Peyer's patch (tissue), 4 donors: ENCODE results near the gene TMEM132D. TPM values are rescaled to one million over a fixed set of nuclear protein-coding genes. Genes with fewer than 3 reads are reported as not detected.

Source experiments
- DNase-seq, 3 donors: peaks; one replicate each; pipeline ENCODE4 v3.0.0-alpha.2; 2017 to 2019
- H3K27ac ChIP-seq, 4 donors: fragments of 200-600 bp; sonication (generic); one replicate each; pipeline ENCODE4 v1.5.1; 2016 to 2019
- H3K27me3 ChIP-seq, 2 donors: fragments of 200-600 bp; sonication (generic); one replicate each; pipeline ENCODE4 v1.5.1; 2019
- H3K36me3 ChIP-seq, 3 donors: fragments of 200-600 bp; sonication (generic); one replicate each; pipeline ENCODE4 v1.5.1; 2016 to 2019
- H3K4me1 ChIP-seq, 4 donors: fragments of 200-600 bp; sonication (generic); one replicate each; pipeline ENCODE4 v1.5.1; 2016 to 2019
- H3K4me3 ChIP-seq, 4 donors: fragments of 200-600 bp; sonication (generic); 1 replicate in 3 of 4; 2 replicates in 1 of 4; pipeline ENCODE4 v1.5.1; 2016 to 2019; ENCODE audit warnings: mild to moderate bottlenecking in 1 of 4
- H3K9me3 ChIP-seq, 4 donors: fragments of 200-600 bp; sonication (generic); one replicate each; pipeline ENCODE4 v1.5.1; 2016 to 2019; ENCODE audit warnings: mild to moderate bottlenecking in 1 of 4
- CTCF ChIP-seq, 6 experiments: fragments of 450-650 bp in 4 of 6; fragments of 200-600 bp in 2 of 6; sonication (generic) in 1 of 6; IDR thresholded peaks; one replicate each; pipeline ENCODE4 v1.5.1; 2017 to 2019; ENCODE audit warnings: antibody characterized with exemption in 6 of 6, mild to moderate bottlenecking in 3 of 6, moderate library complexity in 1 of 6
- POLR2A ChIP-seq, 2 donors: fragments of 450-650 bp; IDR thresholded peaks; one replicate each; pipeline ENCODE4 v1.5.1; 2017; ENCODE audit warnings: antibody characterized with exemption in 2 of 2, mild to moderate bottlenecking in 2 of 2, moderate library complexity in 2 of 2
- total RNA-seq, 4 donors: library from RNA; depleted of rRNA; stranded (reverse); fragments of >200 nt; gene quantifications; one replicate each; pipeline ENCODE4 v1.1.0, GENCODE V29; 2016

The TMEM132D gene
- total RNA-seq, 4 donors from 2014 or later = 0.27 to 1.7 (median 0.41) TPM

- H3K27ac ChIP-seq = no peak overlapping the region
- no peaks in the 10 kb centered on the region for H3K36me3 ChIP-seq
- no peaks in the 10 kb centered on the region for H3K27me3 ChIP-seq
- H3K4me3 ChIP-seq = no peak overlapping the region
- no peak for TF ChIP-seq POLR2A (IDR thresholded peaks at IDR 0.05)
- TF ChIP-seq CTCF (IDR thresholded peaks at IDR 0.05) = no peak
- no peak for DNase-seq
- no peaks in the 10 kb centered on the region for H3K4me1 ChIP-seq
- no peaks in the 10 kb centered on the region for H3K9me3 ChIP-seq
These were observed 345.8 kb downstream of the TMEM132D start for GRCh38 chr12:129558036-129558435.

DNA sequence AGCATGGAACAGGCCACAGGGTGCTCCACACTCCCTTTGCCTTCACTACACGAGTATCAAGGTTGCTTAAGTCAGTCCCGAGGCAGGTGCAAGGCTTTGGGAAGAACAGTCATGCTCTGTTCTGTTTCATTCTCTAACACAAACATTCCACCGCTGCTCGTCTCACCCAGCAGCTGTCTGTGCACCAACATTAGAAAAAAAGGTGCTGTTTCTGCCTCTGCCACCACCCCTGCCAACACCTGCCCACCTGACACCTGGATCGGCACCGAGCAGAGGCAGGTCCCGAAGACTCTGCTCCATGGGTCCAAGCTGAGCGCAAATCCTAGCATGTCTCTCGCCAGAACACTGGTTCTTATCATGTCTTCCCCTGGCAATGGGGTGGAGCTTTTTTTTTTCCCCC, 347.7 kb downstream of the TMEM132D start:
- Histone ChIP-seq H3K9me3 (no peaks in the 10 kb centered on the region), H3K27me3 (no peaks in the 10 kb centered on the region), H3K27ac (no peak overlapping the region), H3K36me3 (no peaks in the 10 kb centered on the region), H3K4me3 (no peak overlapping the region), H3K4me1 (no peaks in the 10 kb centered on the region)
- DNase-seq = no peak
- no peak for TF ChIP-seq POLR2A (IDR thresholded peaks at IDR 0.05)
- TF ChIP-seq CTCF (IDR thresholded peaks at IDR 0.05) = no peak

GRCh38 chr12:129552996-129553750, 350.7 kb downstream of the TMEM132D start:
- DNase-seq = no peak
- H3K27ac ChIP-seq = no peak overlapping the region
- no peaks in the 10 kb centered on the region for H3K9me3 ChIP-seq
- H3K4me3 ChIP-seq = no peak overlapping the region
- TF ChIP-seq POLR2A (IDR thresholded peaks at IDR 0.05) = no peak
- no peak for TF ChIP-seq CTCF (IDR thresholded peaks at IDR 0.05)
- H3K4me1 ChIP-seq = no peaks in the 10 kb centered on the region
- H3K36me3 ChIP-seq = no peaks in the 10 kb centered on the region
- no peaks in the 10 kb centered on the region for H3K27me3 ChIP-seq

- Histone ChIP-seq H3K9me3 (no peaks in the 10 kb centered on the region), H3K4me1 (no peaks in the 10 kb centered on the region), H3K27me3 (no peaks in the 10 kb centered on the region), H3K36me3 (no peaks in the 10 kb centered on the region), H3K4me3 (no peak overlapping the region), H3K27ac (no peak overlapping the region)
- DNase-seq = no peak
- TF ChIP-seq CTCF (IDR thresholded peaks at IDR 0.05) (no peak), POLR2A (IDR thresholded peaks at IDR 0.05) (no peak)
These were observed 352.4 kb downstream of the TMEM132D start for GRCh38 chr12:129551441-129551840.

GRCh38 chr12:129550353-129550752, 353.5 kb downstream of the TMEM132D start:
- no peaks in the 10 kb centered on the region for H3K36me3 ChIP-seq
- no peaks in the 10 kb centered on the region for H3K9me3 ChIP-seq
- H3K4me1 ChIP-seq = no peaks in the 10 kb centered on the region
- DNase-seq = no peak
- no peak overlapping the region for H3K27ac ChIP-seq
- no peak for TF ChIP-seq POLR2A (IDR thresholded peaks at IDR 0.05)
- TF ChIP-seq CTCF (IDR thresholded peaks at IDR 0.05) = no peak
- H3K27me3 ChIP-seq = no peaks in the 10 kb centered on the region
- no peak overlapping the region for H3K4me3 ChIP-seq
